Measurements from ENCODE around the gene CDX1.

CDX1 gene

GRCh38 chr5:150166650-150167511 lies at the start of gene CDX1:
TSS of gene CDX1 (plus strand) at chr5:150166778. CDS start at chr5:150166877, 99 bp downstream.
- no peak for DNase-seq

DNA sequence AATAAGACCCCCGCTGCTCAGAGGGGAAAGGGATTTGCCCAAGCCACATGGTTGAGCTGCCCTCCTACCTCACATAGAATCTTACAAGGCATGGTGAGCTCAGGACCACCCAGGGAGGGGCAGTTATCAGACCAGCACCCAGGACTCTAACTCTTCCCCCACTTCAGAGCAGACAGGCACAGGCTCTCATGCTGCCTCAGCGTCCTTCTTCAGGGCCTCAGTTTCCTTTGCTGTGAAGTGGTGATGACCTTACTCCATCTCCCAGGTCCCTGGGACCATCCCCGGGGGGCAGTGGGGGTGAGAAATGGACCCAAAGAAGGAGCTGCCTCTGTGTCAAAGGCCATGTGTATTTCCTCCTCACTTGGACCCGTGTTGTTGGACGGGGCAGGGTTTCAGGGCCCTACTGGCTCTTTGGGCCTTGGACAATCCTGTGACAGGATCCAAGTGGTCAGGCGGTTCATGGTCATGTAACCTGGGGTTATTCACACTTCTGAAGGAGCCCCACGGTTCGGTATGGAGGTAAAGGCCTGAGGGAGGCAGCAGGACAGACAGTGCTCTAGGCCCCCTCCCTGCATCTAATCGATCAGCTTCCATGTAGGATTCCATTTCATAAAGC lies 48.5 kb upstream of the CDX1 start:
- DNase-seq = no peak

- DNase-seq = no peak
These were observed 47.9 kb upstream of the CDX1 start for GRCh38 chr5:150118561-150119229.

DNA sequence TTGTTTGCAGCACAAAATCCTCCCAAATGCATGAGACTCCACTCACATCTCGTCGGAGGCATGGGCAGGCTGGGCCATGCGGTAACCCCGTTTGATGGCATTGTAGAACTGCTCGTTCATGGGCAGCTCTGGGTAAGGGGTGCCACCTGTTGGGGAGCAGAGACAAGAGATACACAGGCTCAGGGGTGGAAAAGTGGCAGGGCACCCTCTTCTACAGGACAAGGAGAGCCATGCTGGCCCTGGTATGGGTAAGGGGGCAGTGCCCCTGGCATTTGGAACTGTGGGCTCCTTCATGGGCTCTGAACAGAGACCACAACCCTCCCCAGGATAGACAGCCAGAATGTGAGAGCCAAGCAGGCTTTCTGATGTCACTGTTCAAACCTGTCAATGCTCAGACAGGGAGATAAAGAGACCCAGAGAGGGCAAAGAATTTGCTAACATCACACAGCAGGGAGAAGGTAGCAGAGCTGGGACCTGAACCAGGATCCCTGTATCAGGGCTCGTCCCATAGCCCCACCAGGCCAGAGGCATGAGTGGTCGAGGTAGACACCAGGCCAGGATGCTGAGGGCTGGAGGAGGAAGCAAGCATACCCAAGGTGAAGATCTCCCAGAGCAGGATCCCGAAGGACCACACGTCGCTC lies 47.0 kb upstream of the CDX1 start:
- no peak for DNase-seq

DNA sequence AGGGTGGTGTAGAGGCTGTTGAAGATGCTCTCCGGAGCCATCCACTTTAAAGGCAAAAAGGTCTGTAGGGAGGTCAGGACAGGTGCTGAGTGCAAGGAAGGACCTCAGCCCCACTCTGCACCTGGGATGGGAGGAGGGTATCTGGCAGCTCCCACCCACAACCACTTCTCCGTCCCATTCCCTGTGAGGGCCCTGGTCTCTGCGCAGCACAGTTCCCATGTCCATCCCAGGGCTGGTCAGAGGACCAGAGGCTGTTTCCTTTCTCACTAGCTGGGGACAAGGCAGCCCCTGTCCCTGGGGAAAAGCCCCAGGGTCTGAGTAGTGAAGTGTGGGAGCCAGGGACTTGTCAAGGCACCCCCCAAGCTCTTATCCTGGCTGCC lies 46.5 kb upstream of the CDX1 start:
- DNase-seq = no peak

DNA sequence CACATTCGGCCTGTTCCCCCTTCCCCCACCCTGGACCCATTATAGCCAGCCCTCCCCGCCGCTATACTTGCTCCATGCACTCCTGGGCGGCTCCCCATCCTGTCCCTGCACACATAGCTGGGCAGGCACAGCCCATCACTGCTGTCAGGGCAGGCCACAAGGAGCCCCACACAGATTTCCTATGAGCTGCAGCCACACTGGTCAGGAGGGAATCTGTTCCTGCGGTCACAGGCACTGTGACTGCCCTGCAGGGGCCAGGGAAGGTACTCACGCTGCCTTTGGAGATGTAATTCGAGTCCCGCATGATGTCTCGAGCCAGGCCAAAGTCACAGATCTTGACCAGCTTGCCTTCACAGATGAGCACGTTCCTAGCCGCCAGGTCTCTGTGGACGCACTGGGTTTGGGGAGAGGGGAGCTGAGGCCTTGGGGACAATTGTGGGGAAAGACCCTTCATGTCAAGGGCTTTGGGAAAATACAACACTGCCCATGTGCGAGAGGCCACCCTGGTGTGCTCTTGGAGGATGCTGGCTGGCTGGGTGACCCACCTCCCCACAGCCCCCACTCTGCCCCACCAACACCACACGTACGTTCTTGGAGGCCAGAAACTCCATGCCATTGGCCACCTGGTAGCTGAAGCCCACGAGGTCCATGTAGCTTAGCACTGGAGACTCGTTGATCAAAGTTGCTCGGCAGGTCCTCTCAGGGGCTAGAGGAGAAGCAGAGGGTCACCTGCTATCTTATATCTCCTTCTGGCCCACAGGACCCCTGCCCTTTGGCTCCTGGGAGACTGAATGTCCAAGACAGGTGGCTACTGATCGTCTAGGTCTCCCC lies 45.7 kb upstream of the CDX1 start:
- DNase-seq = no peak

- DNase-seq = no peak
These were observed 45.0 kb upstream of the CDX1 start for GRCh38 chr5:150121448-150122157.

DNA sequence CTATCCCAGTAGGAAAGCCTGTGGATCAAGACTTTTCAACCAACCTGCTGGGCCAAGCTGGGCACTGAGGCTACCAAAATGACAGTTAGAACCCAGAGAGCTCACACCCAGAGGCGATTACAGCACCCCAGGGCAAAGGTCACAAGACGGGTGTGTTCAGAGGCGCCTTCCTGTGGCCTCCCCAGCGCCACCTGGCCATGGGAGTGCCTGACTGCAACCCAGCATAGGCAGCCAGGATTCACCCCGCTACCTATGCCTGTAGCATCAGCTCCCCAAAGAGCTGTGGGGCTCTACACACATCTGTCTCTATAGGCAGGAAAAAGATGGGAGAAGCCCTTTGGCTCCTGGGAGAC lies 44.4 kb upstream of the CDX1 start:
- peak in 1 of 2 donors; percentile 60 for DNase-seq

DNA sequence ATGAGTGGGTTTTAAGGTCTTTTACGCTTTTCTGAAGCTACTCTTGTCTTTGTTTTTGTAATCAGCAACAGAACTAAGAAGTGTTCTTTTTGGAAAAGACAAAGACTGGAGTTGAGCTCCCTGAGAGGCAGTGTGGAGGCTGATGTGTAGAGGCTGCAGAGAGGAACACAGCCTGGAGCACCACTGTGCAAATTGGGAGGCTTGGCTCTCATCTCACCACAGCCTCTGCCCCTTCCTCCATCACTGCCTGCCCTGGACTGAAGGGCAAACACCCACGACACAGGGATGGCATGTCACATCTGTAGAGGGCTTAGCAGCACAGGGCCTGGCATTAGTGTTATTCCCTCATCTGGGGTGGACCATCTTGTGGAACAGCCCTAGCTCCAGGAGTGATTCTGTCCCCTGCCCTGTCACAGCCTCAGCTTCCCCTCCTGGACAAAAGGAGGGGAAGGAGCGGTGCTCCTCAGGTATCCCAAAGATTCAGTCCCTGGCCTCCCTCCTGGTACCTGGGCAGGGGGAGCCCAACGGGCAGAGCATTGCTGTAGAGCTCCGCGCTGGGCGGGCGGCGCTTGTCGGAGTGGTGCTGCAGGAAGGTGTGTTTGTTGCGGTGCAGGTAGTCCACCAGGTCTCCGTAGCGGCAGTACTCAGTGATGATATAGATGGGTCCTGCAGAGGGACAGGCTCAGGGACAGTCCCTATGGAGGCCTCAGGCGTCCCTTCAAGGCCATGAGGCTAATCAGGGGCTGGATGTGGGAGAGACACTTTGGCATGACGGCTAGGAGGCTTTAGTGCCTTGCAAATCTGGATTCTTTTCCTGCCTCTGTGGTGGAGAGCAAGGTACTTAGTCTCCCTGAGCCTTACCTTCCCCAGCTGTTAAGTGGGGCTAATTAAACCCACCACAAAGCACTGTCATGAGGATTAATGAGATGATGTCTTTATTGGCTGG lies 43.8 kb upstream of the CDX1 start:
- DNase-seq = no peak

DNA sequence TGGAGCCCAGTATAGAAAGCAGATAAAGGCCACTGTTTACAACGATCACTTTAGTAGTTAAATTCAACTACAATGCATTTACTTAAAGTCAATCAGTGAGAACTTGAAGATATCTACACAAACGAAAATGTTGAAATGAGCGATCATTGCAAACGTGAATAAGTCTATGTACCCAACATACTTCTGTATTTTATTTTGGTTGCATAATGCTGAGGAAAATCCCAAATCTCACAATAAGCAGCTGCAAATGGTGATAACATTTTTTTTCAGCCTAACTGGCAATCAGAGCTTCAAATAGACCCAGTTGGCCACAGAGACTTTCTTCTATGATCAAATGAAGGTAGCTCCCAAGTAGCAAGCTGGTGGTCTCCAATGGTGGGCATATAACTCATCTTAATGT lies 43.0 kb upstream of the CDX1 start:
- no peak for DNase-seq

GRCh38 chr5:150124111-150124557 lies 42.4 kb upstream of the CDX1 start:
- DNase-seq = peak in 1 of 2 donors; percentile 47

DNA sequence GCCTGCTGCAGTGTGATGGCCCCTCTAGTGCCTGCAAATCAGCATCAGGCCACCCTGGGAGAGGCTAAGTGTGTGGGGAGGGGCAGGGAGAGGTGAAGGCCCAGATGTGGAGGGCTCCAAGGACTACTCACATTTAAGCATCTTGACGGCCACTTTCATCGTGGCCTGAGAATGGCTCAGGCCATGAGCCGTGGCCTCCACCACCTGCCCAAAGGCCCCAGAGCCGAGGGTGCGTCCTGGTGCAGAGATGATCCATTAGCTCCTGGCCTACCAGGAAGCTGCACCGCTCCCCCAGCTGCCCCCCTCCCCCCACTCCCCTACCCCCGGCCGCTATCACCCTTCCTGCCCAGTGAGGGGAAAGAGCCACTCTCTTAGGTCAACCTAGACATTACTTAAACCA lies 42.0 kb upstream of the CDX1 start:
- no peak for DNase-seq

GRCh38 chr5:150125334-150125733 lies 41.2 kb upstream of the CDX1 start:
- DNase-seq = no peak

- DNase-seq = no peak
These were observed 40.2 kb upstream of the CDX1 start for GRCh38 chr5:150126199-150126920.

- no peak for DNase-seq
These were observed 39.7 kb upstream of the CDX1 start for GRCh38 chr5:150126921-150127265.

DNA sequence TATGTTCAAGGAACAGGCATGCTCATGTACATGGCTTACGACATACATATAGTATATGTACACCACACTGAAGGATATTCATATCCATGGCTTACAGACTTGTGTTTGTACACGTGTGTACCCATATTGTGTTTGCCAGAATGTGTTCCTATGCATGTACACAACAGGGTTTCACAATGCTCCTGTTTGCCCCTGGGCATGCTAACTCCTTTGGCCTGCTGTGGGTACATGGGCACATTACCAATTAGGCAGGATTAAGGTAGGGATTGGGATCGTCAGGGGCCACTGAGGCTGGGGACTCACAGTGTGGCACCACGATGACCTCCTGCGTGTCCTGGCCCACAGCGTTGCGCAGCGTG lies 37.1 kb upstream of the CDX1 start:
- DNase-seq = no peak

DNA sequence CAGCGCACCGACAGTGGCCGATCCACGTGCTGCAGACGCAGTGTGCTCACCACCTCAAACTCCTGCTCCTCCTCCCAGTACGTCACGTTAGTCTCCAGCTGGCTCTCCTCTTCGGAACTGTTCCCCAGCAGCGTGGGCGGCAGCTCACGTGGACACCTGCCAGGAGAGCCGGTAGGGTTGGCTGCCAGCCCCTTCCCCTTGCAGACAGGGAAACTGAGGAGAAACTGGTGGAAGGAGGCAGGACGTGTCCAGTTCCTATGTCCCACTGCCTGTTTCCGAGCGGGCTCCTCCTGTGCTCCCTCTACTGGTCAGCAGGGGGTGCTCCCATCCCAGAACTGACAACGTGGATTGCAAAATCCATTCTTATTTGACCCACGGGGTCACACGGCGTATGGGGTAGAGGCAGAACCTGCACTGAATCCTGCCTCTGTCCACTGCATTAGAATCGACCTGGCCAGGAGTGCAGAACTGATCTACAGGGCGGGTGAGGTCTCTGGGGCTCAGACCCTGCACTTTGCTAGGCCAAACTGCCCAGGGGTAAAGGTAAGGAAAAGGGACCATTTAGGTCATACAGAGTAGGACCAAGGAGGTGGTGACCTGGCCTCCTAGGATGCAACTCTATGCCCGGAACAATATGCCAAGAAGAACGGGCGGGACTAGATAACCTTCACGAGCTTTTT lies 36.6 kb upstream of the CDX1 start:
- DNase-seq = peak; percentile 49 to 50

GRCh38 chr5:150130493-150130922 lies 36.1 kb upstream of the CDX1 start:
- no peak for DNase-seq

GRCh38 chr5:150131461-150131860 lies 35.1 kb upstream of the CDX1 start:
- no peak for DNase-seq

Measured in CD4-positive, alpha-beta T cell treated with Interleukin-1 beta for 1 hour (primary cell).